ENCODE results near the gene DHX16.
A peak's percentile ranks its signal among the peaks of the same experiment; 100 is the strongest.
"Not testable (repeated sequence)": the region's sequence is repeated elsewhere in the genome, so short reads cannot be mapped to it uniquely, and the experiment has no call there.

Gene DHX16

GRCh38 chr6:30682143-30683117, 9.6 kb upstream of the DHX16 start:
- peak overlapping the region; percentile 90 for H3K4me3 ChIP-seq (ENCODE audit: low read depth, low read length)
- peak; percentile 66 for DNase-seq (ENCODE audit: low read depth)

- H3K4me3 ChIP-seq (ENCODE audit: low read depth, low read length) = peak overlapping the region; percentile 90
- DNase-seq (ENCODE audit: low read depth) = no peak
Observed at GRCh38 chr6:30681766-30682142, 8.9 kb upstream of the DHX16 start.

- no peak for DNase-seq (ENCODE audit: low read depth)
- peak overlapping the region; percentile 28 for H3K4me3 ChIP-seq (ENCODE audit: low read depth, low read length)
Observed at GRCh38 chr6:30679765-30680535, 7.1 kb upstream of the DHX16 start.

- peak overlapping the region; percentile 28 for H3K4me3 ChIP-seq (ENCODE audit: low read depth, low read length)
- DNase-seq (ENCODE audit: low read depth) = no peak
Observed at GRCh38 chr6:30678964-30679726, 6.3 kb upstream of the DHX16 start.

GRCh38 chr6:30676660-30677285, 4.0 kb upstream of the DHX16 start:
- no peak overlapping the region for H3K4me3 ChIP-seq (ENCODE audit: low read depth, low read length)
- no peak for DNase-seq (ENCODE audit: low read depth)

GRCh38 chr6:30670760-30671527, 1.9 kb downstream of the DHX16 start:
- no peak overlapping the region for H3K4me3 ChIP-seq (ENCODE audit: low read depth, low read length)
- no peak for DNase-seq (ENCODE audit: low read depth)

- DNase-seq (ENCODE audit: low read depth); H3K4me3 ChIP-seq (ENCODE audit: low read depth, low read length): not testable (repeated sequence)
Observed at GRCh38 chr6:30666300-30666699, 6.5 kb downstream of the DHX16 start.

GRCh38 chr6:30664994-30665767, 7.6 kb downstream of the DHX16 start:
- no peak for DNase-seq (ENCODE audit: low read depth)
- no peak overlapping the region for H3K4me3 ChIP-seq (ENCODE audit: low read depth, low read length)

- not testable (repeated sequence) for DNase-seq (ENCODE audit: low read depth); H3K4me3 ChIP-seq (ENCODE audit: low read depth, low read length)
Observed at GRCh38 chr6:30657922-30658321, 14.9 kb downstream of the DHX16 start.

GRCh38 chr6:30657454-30657853, 15.4 kb downstream of the DHX16 start:
- H3K4me3 ChIP-seq (ENCODE audit: low read depth, low read length) = no peak overlapping the region
- DNase-seq (ENCODE audit: low read depth) = no peak

- DNase-seq (ENCODE audit: low read depth) = no peak
- H3K4me3 ChIP-seq (ENCODE audit: low read depth, low read length) = no peak overlapping the region
Observed at GRCh38 chr6:30656513-30656912, 16.3 kb downstream of the DHX16 start.

- H3K4me3 ChIP-seq (ENCODE audit: low read depth, low read length) = no peak overlapping the region
Observed at GRCh38 chr6:30655743-30656094, 17.1 kb downstream of the DHX16 start.

GRCh38 chr6:30654798-30655742, 17.7 kb downstream of the DHX16 start:
- no peak overlapping the region for H3K4me3 ChIP-seq (ENCODE audit: low read depth, low read length)
- DNase-seq (ENCODE audit: low read depth) = no peak

More at GRCh38 chr6:30655743-30656094, 17.1 kb downstream of the DHX16 start:
- no peak for DNase-seq (ENCODE audit: low read depth)

GRCh38 chr6:30651143-30651542, 21.7 kb downstream of the DHX16 start:
- H3K4me3 ChIP-seq (ENCODE audit: low read depth, low read length) = no peak overlapping the region
- no peak for DNase-seq (ENCODE audit: low read depth)

GRCh38 chr6:30647242-30648116, 25.3 kb downstream of the DHX16 start:
- DNase-seq (ENCODE audit: low read depth) = no peak

More at GRCh38 chr6:30647242-30648116, 25.3 kb downstream of the DHX16 start:
- H3K4me3 ChIP-seq (ENCODE audit: low read depth, low read length) = peak overlapping the region; percentile 95
